Neural cell (in vitro differentiated cells): Measurements from ENCODE around the gene GRB14. TPM values are rescaled to one million over a fixed set of nuclear protein-coding genes. Genes with fewer than 3 reads are reported as not detected.

Source experiments
- H2AFZ ChIP-seq: fragments of 200-600, 300-800 bp; sonication (generic), shearing (Covaris generic); 2 replicates; pipeline ENCODE4 v1.6.0; 2014; ENCODE audit warnings: low read depth, mild to moderate bottlenecking, antibody characterized with exemption, low read length, moderate library complexity
- H3F3A ChIP-seq: fragments of 200-600 bp; shearing (Covaris generic); 2 replicates; pipeline ENCODE4 v1.6.1; 2016; ENCODE audit warnings: mild to moderate bottlenecking, moderate library complexity, mixed read lengths, antibody characterized with exemption, low read length; ENCODE audit not compliant: insufficient read depth, poor library complexity, severe bottlenecking
- H3K27ac ChIP-seq: fragments of 200-600, 300-800 bp; sonication (generic), shearing (Covaris generic); 2 replicates; pipeline ENCODE4 v1.5.1; 2014; ENCODE audit warnings: mild to moderate bottlenecking, low read length, moderate library complexity
- H3K27me3 ChIP-seq: fragments of 300-800, 200-600 bp; sonication (generic), shearing (Covaris generic); 2 replicates; pipeline ENCODE4 v1.6.0; 2014; ENCODE audit warnings: mild to moderate bottlenecking, low read depth, low read length, moderate library complexity; ENCODE audit not compliant: insufficient read depth
- H3K36me3 ChIP-seq: fragments of 300-800, 200-600 bp; sonication (generic), shearing (Covaris generic); 2 replicates; pipeline ENCODE4 v1.5.1; 2014; ENCODE audit warnings: mild to moderate bottlenecking, antibody characterized with exemption, low read length, moderate library complexity; ENCODE audit not compliant: insufficient read depth
- H3K4me2 ChIP-seq: fragments of 300-800, 200-600 bp; sonication (generic), shearing (Covaris generic); 2 replicates; pipeline ENCODE4 v1.6.0; 2014; ENCODE audit warnings: mild to moderate bottlenecking, low read length
- H3K4me3 ChIP-seq: fragments of 300-800, 200-600 bp; sonication (generic), shearing (Covaris generic); 2 replicates; pipeline ENCODE4 v1.5.1; 2014; ENCODE audit warnings: mild to moderate bottlenecking, low read length, moderate library complexity
- H3K79me2 ChIP-seq: fragments of 200-600 bp; shearing (Covaris generic); replicated peaks from 2 replicates; pipeline ENCODE4 v1.6.0; 2014; ENCODE audit warnings: mild to moderate bottlenecking, low read length, moderate library complexity; ENCODE audit not compliant: insufficient read depth
- H3K9ac ChIP-seq: fragments of 300-800, 200-600 bp; sonication (generic), shearing (Covaris generic); 2 replicates; pipeline ENCODE4 v1.6.1; 2016; ENCODE audit warnings: mild to moderate bottlenecking, low read length, mixed read lengths
- H3K9me2 ChIP-seq: fragments of 200-600 bp; shearing (Covaris generic); 2 replicates; pipeline ENCODE4 v1.6.1; 2016; ENCODE audit warnings: mild to moderate bottlenecking, low read length, mixed read lengths; ENCODE audit not compliant: insufficient read depth
- H3K9me3 ChIP-seq: fragments of 200-600, 300-800 bp; sonication (generic), shearing (Covaris generic); 2 replicates; pipeline ENCODE4 v1.6.1; 2016; ENCODE audit warnings: mild to moderate bottlenecking, mixed run types, low read length, moderate library complexity, mixed read lengths
- H4K20me1 ChIP-seq: fragments of 200-600 bp; shearing (Covaris generic); 2 replicates; pipeline ENCODE4 v1.6.1; 2016; ENCODE audit warnings: mild to moderate bottlenecking, mixed run types; ENCODE audit not compliant: insufficient read depth
- EP300 ChIP-seq: fragments of 450-650 bp; conservative IDR thresholded peaks from 2 replicates; pipeline ENCODE4 v1.6.1; 2014; ENCODE audit warnings: antibody characterized with exemption, mild to moderate bottlenecking, moderate library complexity; ENCODE audit not compliant: poor library complexity, severe bottlenecking
- EZH2 ChIP-seq: fragments of 200-600, 300-800 bp; shearing (Covaris generic), sonication (generic); IDR thresholded peaks from 2 replicates; pipeline ENCODE4 v1.6.1; 2014; ENCODE audit warnings: antibody characterized with exemption, low read length, borderline replicate concordance, mild to moderate bottlenecking; ENCODE audit not compliant: insufficient read depth, poor library complexity, severe bottlenecking
- MXI1 ChIP-seq: fragments of 450-650 bp; conservative IDR thresholded peaks from 2 replicates; pipeline ENCODE4 v1.6.1; 2014; ENCODE audit warnings: antibody characterized with exemption, mild to moderate bottlenecking; ENCODE audit not compliant: poor library complexity, severe bottlenecking
- POLR2AphosphoS5 ChIP-seq: IDR thresholded peaks from 2 replicates; pipeline ENCODE4 v1.6.1; 2012
- RAD21 ChIP-seq: fragments of 450-650 bp; conservative IDR thresholded peaks from 2 replicates; pipeline ENCODE4 v1.6.1; 2014; ENCODE audit warnings: antibody characterized with exemption, mild to moderate bottlenecking, moderate library complexity
- SMC3 ChIP-seq: fragments of 450-650 bp; conservative IDR thresholded peaks from 2 replicates; pipeline ENCODE4 v1.6.1; 2014; ENCODE audit warnings: antibody characterized with exemption, mild to moderate bottlenecking, moderate library complexity; ENCODE audit not compliant: poor library complexity
- TAF1 ChIP-seq: IDR thresholded peaks from 2 replicates; pipeline ENCODE4 v1.6.1; 2012; ENCODE audit warnings: low read depth
- polyA plus RNA-seq: library from polyadenylated mRNA; depleted of rRNA; stranded (reverse); fragments of >200 nt; gene quantifications from 2 replicates; pipeline ENCODE4 v1.2.3, GENCODE V29; 2014
- TF ChIP-seq, protein P1 (sequence below): IDR thresholded peaks from 2 replicates; pipeline ENCODE4 v1.6.1; 2012; ENCODE audit warnings: borderline replicate concordance
- TF ChIP-seq, protein P2 (sequence below): fragments of 450-650 bp; IDR thresholded peaks from 2 replicates; pipeline ENCODE4 v1.5.1; 2014; ENCODE audit warnings: antibody characterized with exemption, mild to moderate bottlenecking, moderate library complexity; ENCODE audit not compliant: poor library complexity, severe bottlenecking

GRB14 gene
- polyA plus RNA-seq, 1 donor from 2014 or later: 4.5 TPM

DNA sequence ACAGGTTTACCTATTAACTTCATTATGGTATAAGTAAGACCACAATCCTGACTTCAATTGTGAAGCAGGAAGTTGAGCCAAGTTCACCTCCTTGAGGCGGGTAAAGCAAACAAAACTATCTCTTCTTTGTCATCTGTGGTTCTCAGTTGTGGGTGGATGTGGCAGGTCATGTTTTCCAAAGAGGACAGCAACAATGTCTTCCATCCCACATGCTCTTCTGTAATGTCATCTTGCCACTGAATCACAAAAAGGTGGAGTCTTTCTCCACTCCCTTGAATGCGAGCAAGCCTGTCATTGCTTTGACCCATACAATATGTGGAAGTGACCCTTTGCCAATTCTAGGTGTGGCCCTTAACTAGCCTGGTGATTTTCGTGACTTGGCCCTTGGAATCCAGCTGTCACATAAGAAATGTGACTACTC is 98.7 kb downstream of the GRB14 start:
- no peak overlapping the region for H3K4me3 ChIP-seq
- no peaks in the 10 kb centered on the region for H3K9me3 ChIP-seq
- TF ChIP-seq POLR2AphosphoS5: no peak
- no peak for TF ChIP-seq TAF1
- TF ChIP-seq EZH2: no peak
- TF ChIP-seq MXI1: no peak
- no peak for TF ChIP-seq SMC3
- no peak for TF ChIP-seq RAD21
- TF ChIP-seq, protein P1, sequence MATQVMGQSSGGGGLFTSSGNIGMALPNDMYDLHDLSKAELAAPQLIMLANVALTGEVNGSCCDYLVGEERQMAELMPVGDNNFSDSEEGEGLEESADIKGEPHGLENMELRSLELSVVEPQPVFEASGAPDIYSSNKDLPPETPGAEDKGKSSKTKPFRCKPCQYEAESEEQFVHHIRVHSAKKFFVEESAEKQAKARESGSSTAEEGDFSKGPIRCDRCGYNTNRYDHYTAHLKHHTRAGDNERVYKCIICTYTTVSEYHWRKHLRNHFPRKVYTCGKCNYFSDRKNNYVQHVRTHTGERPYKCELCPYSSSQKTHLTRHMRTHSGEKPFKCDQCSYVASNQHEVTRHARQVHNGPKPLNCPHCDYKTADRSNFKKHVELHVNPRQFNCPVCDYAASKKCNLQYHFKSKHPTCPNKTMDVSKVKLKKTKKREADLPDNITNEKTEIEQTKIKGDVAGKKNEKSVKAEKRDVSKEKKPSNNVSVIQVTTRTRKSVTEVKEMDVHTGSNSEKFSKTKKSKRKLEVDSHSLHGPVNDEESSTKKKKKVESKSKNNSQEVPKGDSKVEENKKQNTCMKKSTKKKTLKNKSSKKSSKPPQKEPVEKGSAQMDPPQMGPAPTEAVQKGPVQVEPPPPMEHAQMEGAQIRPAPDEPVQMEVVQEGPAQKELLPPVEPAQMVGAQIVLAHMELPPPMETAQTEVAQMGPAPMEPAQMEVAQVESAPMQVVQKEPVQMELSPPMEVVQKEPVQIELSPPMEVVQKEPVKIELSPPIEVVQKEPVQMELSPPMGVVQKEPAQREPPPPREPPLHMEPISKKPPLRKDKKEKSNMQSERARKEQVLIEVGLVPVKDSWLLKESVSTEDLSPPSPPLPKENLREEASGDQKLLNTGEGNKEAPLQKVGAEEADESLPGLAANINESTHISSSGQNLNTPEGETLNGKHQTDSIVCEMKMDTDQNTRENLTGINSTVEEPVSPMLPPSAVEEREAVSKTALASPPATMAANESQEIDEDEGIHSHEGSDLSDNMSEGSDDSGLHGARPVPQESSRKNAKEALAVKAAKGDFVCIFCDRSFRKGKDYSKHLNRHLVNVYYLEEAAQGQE: no peak
- TF ChIP-seq, protein P2, sequence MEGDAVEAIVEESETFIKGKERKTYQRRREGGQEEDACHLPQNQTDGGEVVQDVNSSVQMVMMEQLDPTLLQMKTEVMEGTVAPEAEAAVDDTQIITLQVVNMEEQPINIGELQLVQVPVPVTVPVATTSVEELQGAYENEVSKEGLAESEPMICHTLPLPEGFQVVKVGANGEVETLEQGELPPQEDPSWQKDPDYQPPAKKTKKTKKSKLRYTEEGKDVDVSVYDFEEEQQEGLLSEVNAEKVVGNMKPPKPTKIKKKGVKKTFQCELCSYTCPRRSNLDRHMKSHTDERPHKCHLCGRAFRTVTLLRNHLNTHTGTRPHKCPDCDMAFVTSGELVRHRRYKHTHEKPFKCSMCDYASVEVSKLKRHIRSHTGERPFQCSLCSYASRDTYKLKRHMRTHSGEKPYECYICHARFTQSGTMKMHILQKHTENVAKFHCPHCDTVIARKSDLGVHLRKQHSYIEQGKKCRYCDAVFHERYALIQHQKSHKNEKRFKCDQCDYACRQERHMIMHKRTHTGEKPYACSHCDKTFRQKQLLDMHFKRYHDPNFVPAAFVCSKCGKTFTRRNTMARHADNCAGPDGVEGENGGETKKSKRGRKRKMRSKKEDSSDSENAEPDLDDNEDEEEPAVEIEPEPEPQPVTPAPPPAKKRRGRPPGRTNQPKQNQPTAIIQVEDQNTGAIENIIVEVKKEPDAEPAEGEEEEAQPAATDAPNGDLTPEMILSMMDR: no peak
- no peak for TF ChIP-seq EP300
- H3K4me2 ChIP-seq: no peak overlapping the region
- no peaks in the 10 kb centered on the region for H3K9me2 ChIP-seq
- H2AFZ ChIP-seq: no peak overlapping the region
- no peaks in the 10 kb centered on the region for H3F3A ChIP-seq
- no peaks in the 10 kb centered on the region for H3K79me2 ChIP-seq
- no peaks in the 10 kb centered on the region for H3K36me3 ChIP-seq
- H3K9ac ChIP-seq: no peak overlapping the region
- no peaks in the 10 kb centered on the region for H3K27me3 ChIP-seq
- no peak overlapping the region for H3K27ac ChIP-seq
- H4K20me1 ChIP-seq: no peaks in the 10 kb centered on the region

DNA sequence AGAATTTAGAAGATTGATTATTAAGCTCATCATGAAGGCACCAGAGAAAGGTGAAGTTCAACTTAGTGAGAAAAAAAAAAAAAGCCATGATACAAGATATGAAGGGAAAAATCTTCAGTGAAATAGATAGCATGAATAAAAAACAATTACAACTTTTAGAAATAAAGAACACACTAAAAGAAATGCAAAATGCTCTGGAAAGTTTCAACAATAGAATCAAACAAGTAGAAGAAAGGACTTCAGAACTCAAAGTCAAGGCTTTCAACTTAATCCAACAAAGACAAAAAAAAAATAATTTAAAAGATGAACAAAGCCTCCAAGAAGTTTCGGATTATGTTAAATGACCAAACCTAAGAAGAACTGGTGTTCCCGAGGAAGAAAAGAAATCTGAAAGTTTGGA is 105.5 kb downstream of the GRB14 start:
- no peak overlapping the region for H3K9ac ChIP-seq
- no peaks in the 10 kb centered on the region for H3K79me2 ChIP-seq
- peaks cover 4% of the 10 kb centered on the region for H3K9me3 ChIP-seq
- no peaks in the 10 kb centered on the region for H4K20me1 ChIP-seq
- no peak overlapping the region for H2AFZ ChIP-seq
- H3K27ac ChIP-seq: no peak overlapping the region
- TF ChIP-seq POLR2AphosphoS5 (no peak), MXI1 (no peak), RAD21 (no peak), EZH2 (no peak), EP300 (no peak)
- H3F3A ChIP-seq: no peaks in the 10 kb centered on the region
- H3K9me2 ChIP-seq: no peaks in the 10 kb centered on the region
- no peaks in the 10 kb centered on the region for H3K36me3 ChIP-seq
- H3K4me2 ChIP-seq: no peak overlapping the region
- no peaks in the 10 kb centered on the region for H3K27me3 ChIP-seq
- H3K4me3 ChIP-seq: no peak overlapping the region
